Astrocyte (in vitro differentiated cells and primary cell): ENCODE measurements around the gene GMFB. TPM values are rescaled to one million over a fixed set of nuclear protein-coding genes. Genes with fewer than 3 reads are reported as not detected.

ENCODE experiments used
- DNase-seq: peaks from one replicate; pipeline ENCODE4 v3.0.0-alpha.2; 2010; ENCODE audit warnings: low read depth
- FAIRE-seq: peaks from 2 replicates; lab custom pipeline; 2011; peaks lifted over from hg19 to GRCh38; lab: Jason Lieb, UNC
- H2AFZ ChIP-seq: 2 replicates; pipeline ENCODE4 v1.6.0; 2012; ENCODE audit warnings: low read depth, low read length, inconsistent platforms
- H3K27ac ChIP-seq: 2 replicates; pipeline ENCODE4 v1.5.1; 2011; ENCODE audit warnings: low read depth, low read length, inconsistent platforms
- H3K27me3 ChIP-seq: 2 replicates; pipeline ENCODE4 v1.6.0; 2011; ENCODE audit warnings: low read length, inconsistent platforms; ENCODE audit not compliant: insufficient read depth
- H3K36me3 ChIP-seq: 2 replicates; pipeline ENCODE4 v1.5.1; 2011; ENCODE audit warnings: low read length, inconsistent platforms; ENCODE audit not compliant: insufficient read depth
- H3K4me1 ChIP-seq: 2 replicates; pipeline ENCODE4 v1.5.1; 2011; ENCODE audit warnings: low read length, inconsistent platforms; ENCODE audit not compliant: insufficient read depth
- H3K4me2 ChIP-seq: 2 replicates; pipeline ENCODE4 v1.6.0; 2012; ENCODE audit warnings: low read length, inconsistent platforms
- H3K4me3 ChIP-seq: 2 replicates; pipeline ENCODE4 v1.5.1; 2011; ENCODE audit warnings: low read depth, mild to moderate bottlenecking, low read length, inconsistent platforms; ENCODE audit not compliant: insufficient read depth
- H3K79me2 ChIP-seq: 2 replicates; pipeline ENCODE4 v1.6.0; 2012; ENCODE audit warnings: mild to moderate bottlenecking, low read length, inconsistent platforms; ENCODE audit not compliant: insufficient read depth
- H3K9ac ChIP-seq: 2 replicates; pipeline ENCODE4 v1.6.0; 2012; ENCODE audit warnings: mild to moderate bottlenecking, low read length, inconsistent platforms
- H3K9me3 ChIP-seq: 2 replicates; pipeline ENCODE4 v1.5.1; 2012; ENCODE audit warnings: low read depth, mild to moderate bottlenecking, low read length, inconsistent platforms; ENCODE audit not compliant: insufficient read depth
- H4K20me1 ChIP-seq: 2 replicates; pipeline ENCODE4 v1.6.0; 2012; ENCODE audit warnings: low read length, inconsistent platforms; ENCODE audit not compliant: insufficient read depth
- H3K27ac Mint-ChIP-seq: one replicate; pipeline ENCODE4 v1.8.0; 2021; ENCODE audit warnings: mild to moderate bottlenecking, mixed read lengths; ENCODE audit not compliant: unreplicated experiment
- H3K27me3 Mint-ChIP-seq: one replicate; pipeline ENCODE4 v1.8.0; 2021; ENCODE audit warnings: low read depth, mixed read lengths; ENCODE audit not compliant: unreplicated experiment
- H3K36me3 Mint-ChIP-seq: one replicate; pipeline ENCODE4 v1.8.0; 2021; ENCODE audit warnings: low read depth, mixed read lengths; ENCODE audit not compliant: unreplicated experiment
- H3K4me1 Mint-ChIP-seq: one replicate; pipeline ENCODE4 v1.8.0; 2021; ENCODE audit warnings: low read depth, mixed read lengths; ENCODE audit not compliant: unreplicated experiment
- H3K4me3 Mint-ChIP-seq: one replicate; pipeline ENCODE4 v1.8.0; 2021; ENCODE audit warnings: mild to moderate bottlenecking, moderate library complexity, mixed read lengths; ENCODE audit not compliant: unreplicated experiment
- H3K9me3 Mint-ChIP-seq: one replicate; pipeline ENCODE4 v1.8.0; 2021; ENCODE audit warnings: mild to moderate bottlenecking, mixed read lengths; ENCODE audit not compliant: unreplicated experiment
- EZH2 ChIP-seq: IDR thresholded peaks from 2 replicates; pipeline ENCODE4 v1.6.1; 2012; ENCODE audit warnings: mild to moderate bottlenecking, low read length, inconsistent platforms; ENCODE audit not compliant: insufficient read depth
- total RNA-seq: library from RNA; stranded (reverse); gene quantifications from 2 replicates; pipeline ENCODE4 v1.2.1, GENCODE V29; 2021
- TF ChIP-seq, protein P1 (sequence below): IDR thresholded peaks from 2 replicates; pipeline ENCODE4 v1.5.1; 2011; ENCODE audit warnings: low read depth, mild to moderate bottlenecking, inconsistent platforms, low read length, moderate library complexity; ENCODE audit not compliant: insufficient read depth

Gene GMFB
- total RNA-seq, 1 donor from 2014 or later = 73.4 TPM

DNA sequence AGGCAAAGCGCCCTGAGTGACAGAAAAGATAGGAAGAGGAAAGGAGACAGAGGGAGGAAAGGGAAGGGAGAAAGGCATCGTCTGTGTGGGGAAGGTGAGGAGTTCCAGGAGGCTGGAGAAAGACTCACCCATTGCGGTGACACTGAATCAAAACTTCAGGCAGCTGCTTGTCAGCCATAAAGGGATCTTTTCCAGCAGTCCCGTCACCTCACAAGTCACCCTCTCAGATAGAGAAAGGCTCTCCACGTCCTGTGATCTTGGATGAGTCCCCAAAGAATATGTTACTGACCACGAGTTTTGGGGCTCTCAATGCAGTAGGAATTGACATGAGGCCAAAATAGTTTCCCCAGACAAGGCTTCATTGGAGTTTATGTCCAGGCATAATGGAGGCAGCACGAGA lies 9.8 kb upstream of the GMFB start:
- H3K4me2 ChIP-seq = no peak overlapping the region
- TF ChIP-seq EZH2 = no peak
- TF ChIP-seq, protein P1, sequence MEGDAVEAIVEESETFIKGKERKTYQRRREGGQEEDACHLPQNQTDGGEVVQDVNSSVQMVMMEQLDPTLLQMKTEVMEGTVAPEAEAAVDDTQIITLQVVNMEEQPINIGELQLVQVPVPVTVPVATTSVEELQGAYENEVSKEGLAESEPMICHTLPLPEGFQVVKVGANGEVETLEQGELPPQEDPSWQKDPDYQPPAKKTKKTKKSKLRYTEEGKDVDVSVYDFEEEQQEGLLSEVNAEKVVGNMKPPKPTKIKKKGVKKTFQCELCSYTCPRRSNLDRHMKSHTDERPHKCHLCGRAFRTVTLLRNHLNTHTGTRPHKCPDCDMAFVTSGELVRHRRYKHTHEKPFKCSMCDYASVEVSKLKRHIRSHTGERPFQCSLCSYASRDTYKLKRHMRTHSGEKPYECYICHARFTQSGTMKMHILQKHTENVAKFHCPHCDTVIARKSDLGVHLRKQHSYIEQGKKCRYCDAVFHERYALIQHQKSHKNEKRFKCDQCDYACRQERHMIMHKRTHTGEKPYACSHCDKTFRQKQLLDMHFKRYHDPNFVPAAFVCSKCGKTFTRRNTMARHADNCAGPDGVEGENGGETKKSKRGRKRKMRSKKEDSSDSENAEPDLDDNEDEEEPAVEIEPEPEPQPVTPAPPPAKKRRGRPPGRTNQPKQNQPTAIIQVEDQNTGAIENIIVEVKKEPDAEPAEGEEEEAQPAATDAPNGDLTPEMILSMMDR = no peak
- H3K27ac ChIP-seq = no peak overlapping the region
- Mint-ChIP-seq H3K36me3 (no peaks in the 10 kb centered on the region), H3K9me3 (no peaks in the 10 kb centered on the region), H3K27me3 (peaks cover 2% of the 10 kb centered on the region), H3K27ac (no peak overlapping the region), H3K4me3 (no peak overlapping the region), H3K4me1 (peaks cover 4% of the 10 kb centered on the region)
- no peak overlapping the region for H2AFZ ChIP-seq
- no peaks in the 10 kb centered on the region for H3K79me2 ChIP-seq
- H3K9me3 ChIP-seq = no peaks in the 10 kb centered on the region
- H3K36me3 ChIP-seq = no peaks in the 10 kb centered on the region
- DNase-seq = no peak
- no peaks in the 10 kb centered on the region for H3K4me1 ChIP-seq
- no peaks in the 10 kb centered on the region for H3K27me3 ChIP-seq
- no peak overlapping the region for H3K9ac ChIP-seq
- FAIRE-seq = no peak
- H3K4me3 ChIP-seq = no peak overlapping the region
- H4K20me1 ChIP-seq = no peaks in the 10 kb centered on the region

DNA sequence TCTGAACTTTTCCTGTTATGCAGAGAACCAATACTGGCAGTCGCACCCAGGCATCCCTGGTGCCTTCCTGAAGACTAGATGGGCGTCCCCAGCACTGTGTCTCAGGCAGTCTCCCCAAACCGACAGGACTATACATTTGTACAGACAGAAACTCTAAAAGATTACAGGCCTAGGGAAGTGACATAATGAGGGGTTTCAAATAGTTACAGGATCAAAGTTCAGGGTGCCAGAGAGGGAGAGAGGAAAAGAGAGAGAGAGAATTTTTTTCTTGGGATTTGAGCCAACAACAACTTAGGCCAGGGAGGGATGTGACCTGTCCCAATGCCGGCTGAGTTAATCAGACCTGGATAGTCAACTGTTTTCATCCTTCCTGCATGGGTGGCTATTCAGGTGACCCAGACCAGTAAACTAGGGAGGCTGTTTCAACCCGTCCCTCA lies 9.3 kb upstream of the GMFB start:
- no peak overlapping the region for H3K27ac Mint-ChIP-seq
- no peak overlapping the region for H3K4me3 Mint-ChIP-seq
- no peak overlapping the region for H3K4me3 ChIP-seq
- H2AFZ ChIP-seq = no peak overlapping the region
- FAIRE-seq (no peak), DNase-seq (no peak)
- no peak overlapping the region for H3K4me2 ChIP-seq
- H3K9ac ChIP-seq = no peak overlapping the region
- H3K4me1 ChIP-seq = no peaks in the 10 kb centered on the region
- no peaks in the 10 kb centered on the region for H3K9me3 Mint-ChIP-seq
- H3K27ac ChIP-seq = no peak overlapping the region
- H4K20me1 ChIP-seq = no peaks in the 10 kb centered on the region
- no peaks in the 10 kb centered on the region for H3K9me3 ChIP-seq
- peaks cover 4% of the 10 kb centered on the region for H3K4me1 Mint-ChIP-seq
- peaks cover 2% of the 10 kb centered on the region for H3K27me3 Mint-ChIP-seq
- no peaks in the 10 kb centered on the region for H3K27me3 ChIP-seq
- H3K36me3 Mint-ChIP-seq = no peaks in the 10 kb centered on the region
- no peaks in the 10 kb centered on the region for H3K36me3 ChIP-seq
- H3K79me2 ChIP-seq = no peaks in the 10 kb centered on the region
- no peak for TF ChIP-seq EZH2
- TF ChIP-seq, protein P1 = no peak

GRCh38 chr14:54497224-54497623 lies 8.4 kb upstream of the GMFB start:
- no peak for TF ChIP-seq EZH2
- TF ChIP-seq, protein P1 = no peak
- H3K4me3 ChIP-seq = no peak overlapping the region
- Mint-ChIP-seq H3K4me3 (no peak overlapping the region), H3K4me1 (peaks cover 4% of the 10 kb centered on the region), H3K36me3 (no peaks in the 10 kb centered on the region), H3K27ac (no peak overlapping the region), H3K27me3 (peaks cover 2% of the 10 kb centered on the region), H3K9me3 (no peaks in the 10 kb centered on the region)
- no peak overlapping the region for H3K9ac ChIP-seq
- H3K4me2 ChIP-seq = no peak overlapping the region
- H3K27me3 ChIP-seq = no peaks in the 10 kb centered on the region
- H3K9me3 ChIP-seq = no peaks in the 10 kb centered on the region
- no peak overlapping the region for H2AFZ ChIP-seq
- no peak overlapping the region for H3K27ac ChIP-seq
- H3K36me3 ChIP-seq = no peaks in the 10 kb centered on the region
- DNase-seq (no peak), FAIRE-seq (no peak)
- no peaks in the 10 kb centered on the region for H3K4me1 ChIP-seq
- no peaks in the 10 kb centered on the region for H3K79me2 ChIP-seq
- no peaks in the 10 kb centered on the region for H4K20me1 ChIP-seq
